Suprapubic skin (tissue), 4 donors: ENCODE measurements around the gene IRF9.

Experiments
- EP300 ChIP-seq: sonication (generic); formaldehyde crosslinking; IDR thresholded peaks from one replicate; pipeline ENCODE4 v1.6.1; 2017; ENCODE audit warnings: antibody characterized with exemption
- POLR2A ChIP-seq, 2 donors: fragments of 450-650 bp; IDR thresholded peaks; one replicate each; pipeline ENCODE4 v1.6.1; 2017; ENCODE audit warnings: antibody characterized with exemption in 2 of 2, mild to moderate bottlenecking in 2 of 2, moderate library complexity in 2 of 2
- POLR2AphosphoS5 ChIP-seq, 3 donors: sonication (generic); formaldehyde crosslinking; IDR thresholded peaks; one replicate each; pipeline ENCODE4 v1.6.1; 2017; ENCODE audit warnings: antibody characterized with exemption in 3 of 3
- TF ChIP-seq, protein P1 (sequence below), 2 donors: fragments of 200-600 bp in 1 of 2; fragments of 450-650 bp in 1 of 2; sonication (generic) in 1 of 2; IDR thresholded peaks; one replicate each; pipeline ENCODE4 v1.5.1; 2016 to 2019; ENCODE audit warnings: antibody characterized with exemption in 2 of 2, mild to moderate bottlenecking in 1 of 2, moderate library complexity in 1 of 2

DNA sequence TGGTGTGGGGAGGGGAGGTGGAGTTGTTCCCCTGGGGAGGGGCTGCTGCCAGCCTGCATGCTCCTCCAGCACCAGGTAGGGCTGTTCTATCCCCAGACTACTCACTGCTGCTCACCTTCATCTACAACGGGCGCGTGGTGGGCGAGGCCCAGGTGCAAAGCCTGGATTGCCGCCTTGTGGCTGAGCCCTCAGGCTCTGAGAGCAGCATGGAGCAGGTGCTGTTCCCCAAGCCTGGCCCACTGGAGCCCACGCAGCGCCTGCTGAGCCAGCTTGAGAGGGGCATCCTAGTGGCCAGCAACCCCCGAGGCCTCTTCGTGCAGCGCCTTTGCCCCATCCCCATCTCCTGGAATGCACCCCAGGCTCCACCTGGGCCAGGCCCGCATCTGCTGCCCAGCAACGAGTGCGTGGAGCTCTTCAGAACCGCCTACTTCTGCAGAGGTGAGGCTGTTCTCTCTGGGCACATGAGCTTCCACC is 3.5 kb downstream of the IRF9 start:
- TF ChIP-seq, protein P1, sequence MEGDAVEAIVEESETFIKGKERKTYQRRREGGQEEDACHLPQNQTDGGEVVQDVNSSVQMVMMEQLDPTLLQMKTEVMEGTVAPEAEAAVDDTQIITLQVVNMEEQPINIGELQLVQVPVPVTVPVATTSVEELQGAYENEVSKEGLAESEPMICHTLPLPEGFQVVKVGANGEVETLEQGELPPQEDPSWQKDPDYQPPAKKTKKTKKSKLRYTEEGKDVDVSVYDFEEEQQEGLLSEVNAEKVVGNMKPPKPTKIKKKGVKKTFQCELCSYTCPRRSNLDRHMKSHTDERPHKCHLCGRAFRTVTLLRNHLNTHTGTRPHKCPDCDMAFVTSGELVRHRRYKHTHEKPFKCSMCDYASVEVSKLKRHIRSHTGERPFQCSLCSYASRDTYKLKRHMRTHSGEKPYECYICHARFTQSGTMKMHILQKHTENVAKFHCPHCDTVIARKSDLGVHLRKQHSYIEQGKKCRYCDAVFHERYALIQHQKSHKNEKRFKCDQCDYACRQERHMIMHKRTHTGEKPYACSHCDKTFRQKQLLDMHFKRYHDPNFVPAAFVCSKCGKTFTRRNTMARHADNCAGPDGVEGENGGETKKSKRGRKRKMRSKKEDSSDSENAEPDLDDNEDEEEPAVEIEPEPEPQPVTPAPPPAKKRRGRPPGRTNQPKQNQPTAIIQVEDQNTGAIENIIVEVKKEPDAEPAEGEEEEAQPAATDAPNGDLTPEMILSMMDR (IDR thresholded peaks at IDR 0.05), result no peak
- no peak for TF ChIP-seq EP300
- no peak for TF ChIP-seq POLR2AphosphoS5 (IDR thresholded peaks at IDR 0.05)
- TF ChIP-seq POLR2A (IDR thresholded peaks at IDR 0.05), result no peak
